Breast epithelium (tissue), 4 donors: ENCODE measurements around the gene KRT37. TPM values are rescaled to one million over a fixed set of nuclear protein-coding genes. Genes with fewer than 3 reads are reported as not detected.

Experiments used
- DNase-seq, 2 donors: peaks; one replicate each; pipeline ENCODE4 v3.0.0-alpha.2; 2019; ENCODE audit warnings: low spot score in 2 of 2
- H3K27ac ChIP-seq, 2 donors: fragments of 200-600 bp; sonication (generic) in 1 of 2; one replicate each; pipeline ENCODE4 v1.5.1; 2016 to 2019; ENCODE audit warnings: mild to moderate bottlenecking in 1 of 2
- H3K27me3 ChIP-seq, 2 donors: fragments of 200-600 bp; sonication (generic) in 1 of 2; one replicate each; pipeline versions ENCODE4 v1.5.1 to v1.6.0; 2017 to 2019; ENCODE audit warnings: control low read depth in 1 of 2, mild to moderate bottlenecking in 1 of 2
- H3K36me3 ChIP-seq: fragments of 200-600 bp; one replicate; pipeline ENCODE4 v1.5.1; 2019
- H3K4me1 ChIP-seq, 2 donors: fragments of 200-600 bp; sonication (generic); one replicate each; pipeline ENCODE4 v1.5.1; 2016 to 2019; ENCODE audit warnings: control low read depth in 1 of 2
- H3K4me3 ChIP-seq, 3 donors: fragments of 200-600 bp; sonication (generic); 1 replicate in 2 of 3; 2 replicates in 1 of 3; pipeline ENCODE4 v1.5.1; 2016 to 2019; ENCODE audit warnings: mild to moderate bottlenecking in 3 of 3, moderate library complexity in 2 of 3
- H3K9me3 ChIP-seq, 2 donors: fragments of 200-600 bp; sonication (generic) in 1 of 2; one replicate each; pipeline ENCODE4 v1.5.1; 2016 to 2019; ENCODE audit warnings: control low read depth in 1 of 2
- POLR2A ChIP-seq: fragments of 450-650 bp; IDR thresholded peaks from one replicate; pipeline ENCODE4 v1.6.1; 2016; ENCODE audit warnings: antibody characterized with exemption, mild to moderate bottlenecking, moderate library complexity
- POLR2AphosphoS5 ChIP-seq, 3 donors: sonication (generic); formaldehyde crosslinking; IDR thresholded peaks; one replicate each; pipeline ENCODE4 v1.6.1; 2017; ENCODE audit warnings: antibody characterized with exemption in 3 of 3
- intact Hi-C: fragments of 100-400 bp; cut with DNase I; formaldehyde crosslinking; loops from one replicate; pipeline ENCODE4 v1.15.1; 2023; ENCODE audit warnings: low total_unique reads
- total RNA-seq, 3 donors: library from RNA; depleted of rRNA; stranded (reverse); fragments of >200 nt; gene quantifications; one replicate each; pipeline ENCODE4 v1.1.0, GENCODE V29; 2016
- TF ChIP-seq, protein P1 (sequence below), 3 donors: fragments of 450-650 bp; IDR thresholded peaks; one replicate each; pipeline ENCODE4 v1.5.1; 2016 to 2017; ENCODE audit warnings: antibody characterized with exemption in 3 of 3, mild to moderate bottlenecking in 3 of 3, moderate library complexity in 3 of 3

Gene KRT37
- total RNA-seq, 3 donors from 2014 or later = not detected

DNA sequence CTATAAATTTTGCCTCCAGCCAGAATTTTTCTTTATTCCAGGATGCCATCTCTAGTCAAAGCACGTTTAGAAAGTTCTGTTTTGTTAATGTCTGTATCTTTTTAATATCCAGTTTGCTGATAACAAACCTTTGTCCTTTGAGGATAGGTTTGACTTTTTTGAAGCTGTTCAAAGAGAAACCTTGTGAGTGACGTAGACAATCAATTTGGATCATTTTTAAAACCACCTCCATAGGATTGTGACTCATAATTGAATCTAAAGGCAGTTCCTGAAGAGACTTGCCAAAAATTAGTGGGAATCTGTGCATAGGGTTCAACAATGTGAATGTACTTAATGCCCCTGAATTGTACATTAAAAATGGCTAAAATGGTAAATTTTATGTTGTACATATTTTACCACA is 32.9 kb downstream of the KRT37 start:
- Histone ChIP-seq H3K36me3 (no peaks in the 10 kb centered on the region), H3K27me3 (no peaks in the 10 kb centered on the region), H3K9me3 (no peaks in the 10 kb centered on the region), H3K4me1 (no peaks in the 10 kb centered on the region), H3K4me3 (no peak overlapping the region), H3K27ac (no peak overlapping the region)
- DNase-seq = no peak
- intact Hi-C loops = no loop called here
- TF ChIP-seq POLR2AphosphoS5 (IDR thresholded peaks at IDR 0.05) = no peak
- TF ChIP-seq, protein P1, sequence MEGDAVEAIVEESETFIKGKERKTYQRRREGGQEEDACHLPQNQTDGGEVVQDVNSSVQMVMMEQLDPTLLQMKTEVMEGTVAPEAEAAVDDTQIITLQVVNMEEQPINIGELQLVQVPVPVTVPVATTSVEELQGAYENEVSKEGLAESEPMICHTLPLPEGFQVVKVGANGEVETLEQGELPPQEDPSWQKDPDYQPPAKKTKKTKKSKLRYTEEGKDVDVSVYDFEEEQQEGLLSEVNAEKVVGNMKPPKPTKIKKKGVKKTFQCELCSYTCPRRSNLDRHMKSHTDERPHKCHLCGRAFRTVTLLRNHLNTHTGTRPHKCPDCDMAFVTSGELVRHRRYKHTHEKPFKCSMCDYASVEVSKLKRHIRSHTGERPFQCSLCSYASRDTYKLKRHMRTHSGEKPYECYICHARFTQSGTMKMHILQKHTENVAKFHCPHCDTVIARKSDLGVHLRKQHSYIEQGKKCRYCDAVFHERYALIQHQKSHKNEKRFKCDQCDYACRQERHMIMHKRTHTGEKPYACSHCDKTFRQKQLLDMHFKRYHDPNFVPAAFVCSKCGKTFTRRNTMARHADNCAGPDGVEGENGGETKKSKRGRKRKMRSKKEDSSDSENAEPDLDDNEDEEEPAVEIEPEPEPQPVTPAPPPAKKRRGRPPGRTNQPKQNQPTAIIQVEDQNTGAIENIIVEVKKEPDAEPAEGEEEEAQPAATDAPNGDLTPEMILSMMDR (IDR thresholded peaks at IDR 0.05) = no peak

DNA sequence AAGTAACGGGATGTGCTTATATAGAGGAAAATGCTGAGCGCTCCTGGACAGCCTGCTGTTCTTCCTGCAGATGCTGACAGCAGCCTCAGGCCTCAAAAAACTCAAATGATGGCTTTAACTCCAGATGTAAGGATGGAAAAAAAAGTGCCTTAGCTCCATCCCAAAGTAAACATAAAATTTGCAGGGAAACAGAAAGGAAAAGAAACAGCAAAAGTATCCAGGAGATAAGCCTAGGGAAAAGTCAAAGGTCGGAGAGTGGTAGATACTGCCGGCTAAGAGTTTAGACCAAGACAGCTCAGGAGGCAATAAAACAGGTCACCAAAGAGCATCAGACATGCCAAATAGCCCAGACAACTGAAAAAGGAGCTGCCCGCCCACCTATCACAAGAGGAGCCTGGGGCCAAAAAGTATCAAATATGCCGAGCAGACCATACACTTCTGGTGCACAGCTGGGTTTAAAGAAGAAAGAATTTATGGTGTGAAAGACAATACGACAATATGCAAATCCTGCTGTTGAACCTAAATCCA is 33.9 kb downstream of the KRT37 start:
- H3K9me3 ChIP-seq = no peaks in the 10 kb centered on the region
- no peak overlapping the region for H3K4me3 ChIP-seq
- TF ChIP-seq POLR2A (no peak), POLR2AphosphoS5 (IDR thresholded peaks at IDR 0.05) (no peak)
- TF ChIP-seq, protein P1 (IDR thresholded peaks at IDR 0.05) = no peak
- H3K4me1 ChIP-seq = no peaks in the 10 kb centered on the region
- intact Hi-C loops = no loop called here
- H3K27me3 ChIP-seq = no peaks in the 10 kb centered on the region
- H3K36me3 ChIP-seq = no peaks in the 10 kb centered on the region
- DNase-seq = no peak
- H3K27ac ChIP-seq = no peak overlapping the region

DNA sequence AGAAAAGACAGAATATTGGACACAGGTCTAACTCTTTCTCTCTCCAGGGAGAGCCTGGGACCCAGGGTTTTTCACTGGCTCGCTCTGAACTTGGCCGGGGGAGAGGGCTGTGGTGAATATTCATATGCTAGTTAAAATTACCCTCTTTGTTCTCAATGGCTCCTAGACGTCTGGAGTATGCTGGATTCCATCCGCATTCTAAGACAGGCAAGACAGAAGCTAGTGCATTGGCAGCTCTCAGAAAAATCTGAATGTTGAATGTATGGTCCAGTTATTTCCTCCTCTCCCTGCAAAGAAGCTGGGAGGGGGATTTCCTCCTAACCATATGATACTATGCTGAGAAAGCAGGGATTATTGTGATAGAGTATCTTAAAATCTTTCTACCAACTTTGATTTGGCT is 36.7 kb downstream of the KRT37 start:
- intact Hi-C loops = no loop called here
- no peak for DNase-seq
- Histone ChIP-seq H3K9me3 (no peaks in the 10 kb centered on the region), H3K36me3 (no peaks in the 10 kb centered on the region), H3K27ac (no peak overlapping the region), H3K4me3 (no peak overlapping the region), H3K27me3 (no peaks in the 10 kb centered on the region), H3K4me1 (no peaks in the 10 kb centered on the region)
- TF ChIP-seq POLR2A (no peak), POLR2AphosphoS5 (IDR thresholded peaks at IDR 0.05) (no peak)
- TF ChIP-seq, protein P1 (IDR thresholded peaks at IDR 0.05) = no peak

DNA sequence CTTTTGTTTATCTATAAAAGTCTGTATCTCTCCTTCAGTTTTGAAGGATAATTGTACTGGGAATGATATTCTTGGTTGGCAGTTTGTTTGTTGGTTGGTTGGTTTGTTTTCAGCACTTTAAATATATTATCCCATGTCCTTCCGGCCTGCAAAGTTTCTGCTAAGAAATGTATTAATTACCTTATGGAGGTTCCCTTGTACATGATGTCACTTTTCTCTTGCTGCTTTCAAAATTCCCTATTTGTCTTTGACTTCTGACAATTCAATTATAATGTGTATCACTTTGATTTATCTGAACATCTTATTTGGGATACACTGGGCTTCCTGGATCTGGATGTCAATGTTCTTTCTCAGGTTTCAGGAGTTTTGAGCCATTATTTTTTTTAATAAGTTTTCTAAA is 38.2 kb downstream of the KRT37 start:
- no peak for DNase-seq
- Histone ChIP-seq H3K36me3 (no peaks in the 10 kb centered on the region), H3K27me3 (no peaks in the 10 kb centered on the region), H3K4me1 (no peaks in the 10 kb centered on the region), H3K9me3 (no peaks in the 10 kb centered on the region), H3K4me3 (no peak overlapping the region), H3K27ac (no peak overlapping the region)
- TF ChIP-seq POLR2A (no peak), POLR2AphosphoS5 (IDR thresholded peaks at IDR 0.05) (no peak)
- TF ChIP-seq, protein P1 (IDR thresholded peaks at IDR 0.05) = no peak
- intact Hi-C loops = no loop called here

DNA sequence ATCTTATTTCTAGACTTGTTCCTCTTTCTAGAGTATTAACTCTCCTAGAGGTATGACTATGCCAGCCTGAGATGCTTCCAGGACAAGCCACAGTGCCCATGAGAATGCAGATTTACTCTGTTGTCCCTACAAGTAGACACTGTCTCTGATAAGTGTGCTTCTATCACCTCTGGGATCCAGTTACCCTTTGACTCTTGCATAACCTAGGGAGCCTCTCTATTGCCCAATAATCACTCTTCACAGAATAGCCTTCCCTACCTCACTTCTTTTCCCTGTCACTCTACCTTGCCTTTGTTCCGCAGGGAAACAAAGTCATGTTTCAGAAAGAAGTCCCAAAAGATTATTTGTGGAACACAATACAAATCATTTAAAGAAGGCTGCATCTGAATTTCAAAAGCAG is 40.7 kb downstream of the KRT37 start:
- Histone ChIP-seq H3K4me1 (no peaks in the 10 kb centered on the region), H3K36me3 (no peaks in the 10 kb centered on the region), H3K9me3 (no peaks in the 10 kb centered on the region), H3K27ac (no peak overlapping the region), H3K27me3 (no peaks in the 10 kb centered on the region), H3K4me3 (no peak overlapping the region)
- intact Hi-C loops = no loop called here
- TF ChIP-seq POLR2AphosphoS5 (IDR thresholded peaks at IDR 0.05) (no peak), POLR2A (no peak)
- TF ChIP-seq, protein P1 (IDR thresholded peaks at IDR 0.05) = no peak
- no peak for DNase-seq
